ENCODE results near the gene RPN2.

Gene RPN2

DNA sequence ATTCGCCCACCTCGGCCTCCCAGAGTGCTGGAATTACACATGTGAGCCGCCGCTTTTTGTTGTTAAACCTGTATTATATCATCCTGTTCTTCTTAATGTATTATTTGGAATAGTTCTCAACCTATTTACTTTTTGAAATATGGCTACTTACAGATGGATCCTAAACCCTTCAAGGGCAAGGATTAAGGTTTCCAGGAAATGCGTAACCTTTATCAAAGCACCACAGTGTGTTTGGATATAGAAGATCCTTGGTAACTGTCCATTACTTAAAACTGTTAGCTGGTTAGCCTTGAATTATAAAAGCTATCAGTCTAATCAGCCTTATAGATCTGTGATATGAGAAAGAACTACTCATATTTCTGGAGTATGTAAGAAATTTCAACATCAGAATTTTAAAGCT lies 12.3 kb upstream of the RPN2 start:
- H3K27me3 ChIP-seq, result no peaks in the 10 kb centered on the region; the same call in 1 of the 2 replicates
- H3K9me3 ChIP-seq, result no peaks in the 10 kb centered on the region
- H3K4me1 ChIP-seq, result no peaks in the 10 kb centered on the region
- H3K36me3 ChIP-seq, result no peaks in the 10 kb centered on the region
- no peak for DNase-seq
- no peak overlapping the region for H3K4me3 ChIP-seq (ENCODE audit: low read depth, low read length)
- TF ChIP-seq CTCF (IDR thresholded peaks at IDR 0.05; ENCODE audit: low read depth, low read length), result no peak

DNA sequence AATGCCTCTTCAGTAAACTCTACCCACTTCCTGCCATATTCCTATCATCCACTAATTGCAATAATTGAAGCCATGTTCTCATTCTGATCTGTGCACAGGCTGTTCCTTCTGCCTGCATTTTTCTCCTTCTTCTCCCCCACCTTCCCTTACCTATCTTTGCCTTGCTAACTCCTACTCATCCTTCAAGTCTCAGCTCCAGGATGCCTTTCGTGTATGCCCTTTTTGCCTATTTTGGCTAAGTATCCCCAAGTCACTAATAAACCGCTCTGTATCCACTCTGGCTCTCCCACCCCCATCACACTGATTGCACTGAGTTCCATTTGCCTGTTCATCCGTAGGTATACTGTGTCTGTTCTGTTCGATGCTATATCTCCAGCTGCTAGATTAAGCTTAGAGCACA lies 6.3 kb upstream of the RPN2 start:
- Histone ChIP-seq H3K27me3 (no peaks in the 10 kb centered on the region), H3K36me3 (no peaks in the 10 kb centered on the region), H3K4me1 (no peaks in the 10 kb centered on the region), H3K4me3 (ENCODE audit: low read depth, low read length) (no peak overlapping the region), H3K9me3 (no peaks in the 10 kb centered on the region)
- DNase-seq, result no peak
- TF ChIP-seq CTCF (IDR thresholded peaks at IDR 0.05; ENCODE audit: low read depth, low read length), result no peak

DNA sequence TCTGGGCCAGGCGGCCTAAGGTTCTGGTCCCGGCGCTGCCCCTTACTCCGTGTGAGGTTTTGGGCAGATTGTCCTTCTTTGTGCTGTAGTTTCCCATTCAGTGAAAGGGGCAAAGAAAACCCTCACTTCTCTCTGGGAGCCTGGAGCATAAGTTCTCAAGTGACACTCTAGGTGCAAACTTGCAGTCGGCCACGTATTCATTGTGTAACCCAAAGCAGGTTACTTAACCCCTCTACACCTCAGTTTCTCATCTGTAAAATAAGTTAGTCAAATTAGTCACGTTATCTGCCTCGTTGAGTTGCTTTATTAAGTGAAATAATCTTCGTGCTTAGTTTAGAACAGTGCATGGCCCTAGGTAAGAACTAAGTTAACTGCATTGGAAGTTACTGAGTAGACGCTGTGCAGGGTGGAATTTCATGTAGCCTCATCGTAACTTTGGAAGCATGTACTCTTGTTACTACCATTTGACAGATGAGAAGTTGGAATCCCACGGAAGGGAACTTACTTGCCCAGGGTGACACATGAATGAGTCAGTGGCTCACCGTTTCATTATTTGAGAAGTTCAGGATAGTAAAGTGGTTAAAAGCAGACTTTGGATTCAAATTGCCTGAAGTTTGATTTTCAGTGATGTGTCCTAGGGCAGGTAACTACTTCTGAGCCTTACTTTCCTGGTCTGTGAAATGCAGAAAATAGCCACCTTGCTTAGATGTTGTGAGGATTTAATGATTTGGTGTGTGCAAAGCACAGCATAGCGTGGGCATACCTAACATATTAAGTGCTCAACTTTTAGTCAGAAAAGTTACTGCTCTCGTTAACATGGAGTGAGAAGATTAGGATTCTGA lies 774 bp downstream of the RPN2 start:
- Histone ChIP-seq H3K4me3 (ENCODE audit: low read depth, low read length) (peak overlapping the region; percentile 77), H3K36me3 (peaks cover 29% of the 10 kb centered on the region), H3K9me3 (no peaks in the 10 kb centered on the region), H3K27me3 (no peaks in the 10 kb centered on the region), H3K4me1 (no peaks in the 10 kb centered on the region)
- no peak for DNase-seq
- no peak for TF ChIP-seq CTCF (IDR thresholded peaks at IDR 0.05; ENCODE audit: low read depth, low read length)

GRCh38 chr20:37185686-37186085 lies 6.6 kb downstream of the RPN2 start:
- no peaks in the 10 kb centered on the region for H3K4me1 ChIP-seq
- DNase-seq, result no peak
- H3K9me3 ChIP-seq, result no peaks in the 10 kb centered on the region
- no peaks in the 10 kb centered on the region for H3K27me3 ChIP-seq
- H3K4me3 ChIP-seq (ENCODE audit: low read depth, low read length), result no peak overlapping the region
- no peak for TF ChIP-seq CTCF (IDR thresholded peaks at IDR 0.05; ENCODE audit: low read depth, low read length)
- peaks cover 74% of the 10 kb centered on the region for H3K36me3 ChIP-seq

DNA sequence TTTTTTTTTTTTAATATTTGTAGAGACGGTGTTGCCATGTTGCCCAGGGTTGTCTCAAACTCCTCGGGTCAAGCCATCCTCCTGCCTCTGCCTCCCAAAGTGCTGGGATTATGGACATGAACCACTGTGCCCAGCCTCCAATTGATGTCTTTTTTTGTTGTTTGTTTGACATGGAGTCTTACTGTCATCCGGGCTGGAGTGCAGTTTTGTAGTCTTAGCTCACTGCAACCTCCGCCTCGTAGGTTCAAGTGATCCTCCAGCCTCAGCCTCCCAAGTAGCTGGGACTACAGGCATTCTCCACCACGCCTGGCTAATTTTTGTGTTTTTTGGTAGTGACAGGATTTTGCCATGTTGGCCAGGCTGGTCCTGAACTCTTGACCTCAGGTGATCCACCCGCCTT lies 9.7 kb downstream of the RPN2 start:
- no peak for DNase-seq
- no peak for TF ChIP-seq CTCF (IDR thresholded peaks at IDR 0.05; ENCODE audit: low read depth, low read length)
- Histone ChIP-seq H3K36me3 (peaks cover 70% of the 10 kb centered on the region), H3K4me3 (ENCODE audit: low read depth, low read length) (no peak overlapping the region), H3K9me3 (no peaks in the 10 kb centered on the region), H3K27me3 (no peaks in the 10 kb centered on the region), H3K4me1 (no peaks in the 10 kb centered on the region; the same call in 1 of the 2 replicates)

GRCh38 chr20:37189416-37190016 lies 10.4 kb downstream of the RPN2 start:
- Histone ChIP-seq H3K9me3 (no peaks in the 10 kb centered on the region), H3K36me3 (peaks cover 69% of the 10 kb centered on the region), H3K27me3 (no peaks in the 10 kb centered on the region), H3K4me1 (no peaks in the 10 kb centered on the region; the same call in 1 of the 2 replicates), H3K4me3 (ENCODE audit: low read depth, low read length) (no peak overlapping the region)
- no peak for TF ChIP-seq CTCF (IDR thresholded peaks at IDR 0.05; ENCODE audit: low read depth, low read length)
- DNase-seq, result no peak
